Measurements from ENCODE around the gene MAML3. TPM values are rescaled to one million over a fixed set of nuclear protein-coding genes. Genes with fewer than 3 reads are reported as not detected.

The MAML3 gene
- total RNA-seq, 5 donors from 2014 or later (not counting 1 experiment from before 2014, with no cell fraction given), result 2.0 to 3.4 (median 2.7) TPM

- Histone ChIP-seq H3K9me3 (no peaks in the 10 kb centered on the region), H3K27ac (ENCODE audit: low read length) (no peak overlapping the region), H3K36me3 (ENCODE audit: control insufficient read depth in 2 of 2, extremely low read depth in 1 of 2, insufficient read depth in 1 of 2, low read length in 1 of 2) (no peaks in the 10 kb centered on the region), H3K4me1 (ENCODE audit: control insufficient read depth in 1 of 2, extremely low read depth in 1 of 2, insufficient read depth in 2 of 2, low read length in 2 of 2) (peaks cover 2 to 14% of the 10 kb centered on the region in 2 experiments), H3K4me3 (ENCODE audit: control insufficient read depth in 1 of 2, extremely low read depth in 1 of 2, low read length in 1 of 2) (no peak overlapping the region), H3K27me3 (replicated peaks in 1 of 2; ENCODE audit: control insufficient read depth in 2 of 2, extremely low read depth in 1 of 2, insufficient read depth in 2 of 2, low read length in 1 of 2) (peaks cover 0 to 36% of the 10 kb centered on the region in 2 experiments)
- H3K27ac Mint-ChIP-seq, result no peak overlapping the region
- peaks cover 7 to 13% (median 12%) of the 10 kb centered on the region in 3 donors for H3K4me1 Mint-ChIP-seq
- H3K9me3 Mint-ChIP-seq, result no peaks in the 10 kb centered on the region
- H3K36me3 Mint-ChIP-seq, result no peaks in the 10 kb centered on the region
- H3K4me3 Mint-ChIP-seq, result no peak overlapping the region
- CTCF ChIA-PET, result no interaction called here
- POLR2A ChIA-PET, result no interaction called here
- peaks cover 23 to 57% of the 10 kb centered on the region in 2 donors for H3K27me3 Mint-ChIP-seq
- 100% methylated on average over 1 of the region's 2 CpGs for WGBS (ENCODE audit: insufficient coverage)
- DNase-seq (no peak), ATAC-seq (replicated peaks in 1 of 4) (no peak)
Observed at GRCh38 chr4:139736661-139737060, 417.3 kb downstream of the MAML3 start.

GRCh38 chr4:139736274-139736660 lies 417.7 kb downstream of the MAML3 start:
- ATAC-seq (replicated peaks in 1 of 4) (no peak), DNase-seq (no peak)
- Histone ChIP-seq H3K27ac (ENCODE audit: low read length) (no peak overlapping the region), H3K4me3 (ENCODE audit: control insufficient read depth in 1 of 2, extremely low read depth in 1 of 2, low read length in 1 of 2) (no peak overlapping the region), H3K36me3 (ENCODE audit: control insufficient read depth in 2 of 2, extremely low read depth in 1 of 2, insufficient read depth in 1 of 2, low read length in 1 of 2) (no peaks in the 10 kb centered on the region), H3K27me3 (replicated peaks in 1 of 2; ENCODE audit: control insufficient read depth in 2 of 2, extremely low read depth in 1 of 2, insufficient read depth in 2 of 2, low read length in 1 of 2) (peaks cover 0 to 36% of the 10 kb centered on the region in 2 experiments), H3K4me1 (ENCODE audit: control insufficient read depth in 1 of 2, extremely low read depth in 1 of 2, insufficient read depth in 2 of 2, low read length in 2 of 2) (peaks cover 2 to 14% of the 10 kb centered on the region in 2 experiments), H3K9me3 (no peaks in the 10 kb centered on the region)
- Mint-ChIP-seq H3K27me3 (peaks cover 23 to 60% of the 10 kb centered on the region in 2 donors), H3K4me1 (peaks cover 7 to 13% (median 12%) of the 10 kb centered on the region in 3 donors), H3K36me3 (no peaks in the 10 kb centered on the region), H3K4me3 (peak overlapping the region; percentile 9 to 76 (median 47)), H3K9me3 (no peaks in the 10 kb centered on the region), H3K27ac (no peak overlapping the region)
- ChIA-PET POLR2A (no interaction called here), CTCF (no interaction called here)
- no CpG with 5 or more reads among the region's 5 CpGs for WGBS (ENCODE audit: insufficient coverage)

GRCh38 chr4:139735381-139736273 lies 418.4 kb downstream of the MAML3 start:
- peaks cover 7 to 13% (median 12%) of the 10 kb centered on the region in 3 donors for H3K4me1 Mint-ChIP-seq
- H3K4me3 Mint-ChIP-seq, result peak overlapping the region; percentile 56 to 76 (median 67)
- H3K27me3 Mint-ChIP-seq, result peaks cover 23 to 57% of the 10 kb centered on the region in 2 donors
- no peak overlapping the region for H3K27ac Mint-ChIP-seq
- H3K36me3 Mint-ChIP-seq, result no peaks in the 10 kb centered on the region
- CTCF ChIA-PET, result interaction anchor here in 1 of 2 donors (1.0 kb wide), 1 partner anchor 594 kb away, joined by 3 read pairs; no protein-coding TSS in a partner anchor
- DNase-seq (peak in 3 of 35 experiments; percentile 1 to 11 (median 8)), ATAC-seq (replicated peaks in 1 of 4) (peak; percentile 24 to 31 (median 28))
- no peaks in the 10 kb centered on the region for H3K9me3 Mint-ChIP-seq
- H3K36me3 ChIP-seq (ENCODE audit: control insufficient read depth in 2 of 2, extremely low read depth in 1 of 2, insufficient read depth in 1 of 2, low read length in 1 of 2), result no peaks in the 10 kb centered on the region
- H3K4me3 ChIP-seq (ENCODE audit: control insufficient read depth in 1 of 2, extremely low read depth in 1 of 2, low read length in 1 of 2), result peak overlapping the region; percentile 37 to 73
- WGBS (ENCODE audit: insufficient coverage), result 9% methylated on average over 37 of the region's 59 CpGs
- H3K27ac ChIP-seq (ENCODE audit: low read length), result no peak overlapping the region
- peaks cover 2 to 14% of the 10 kb centered on the region in 2 experiments for H3K4me1 ChIP-seq (ENCODE audit: control insufficient read depth in 1 of 2, extremely low read depth in 1 of 2, insufficient read depth in 2 of 2, low read length in 2 of 2)
- POLR2A ChIA-PET, result no interaction called here
- H3K27me3 ChIP-seq (replicated peaks in 1 of 2; ENCODE audit: control insufficient read depth in 2 of 2, extremely low read depth in 1 of 2, insufficient read depth in 2 of 2, low read length in 1 of 2), result peaks cover 0 to 35% of the 10 kb centered on the region in 2 experiments
- H3K9me3 ChIP-seq, result no peaks in the 10 kb centered on the region

GRCh38 chr4:139734875-139735380 lies 419.1 kb downstream of the MAML3 start:
- ChIA-PET POLR2A (no interaction called here), CTCF (interaction anchor here (1.0 to 1.4 kb wide), 2 partner anchors 518 to 595 kb away, joined by 3 to 5 read pairs; no protein-coding TSS in a partner anchor)
- Histone ChIP-seq H3K27ac (ENCODE audit: low read length) (no peak overlapping the region), H3K9me3 (no peaks in the 10 kb centered on the region), H3K4me1 (ENCODE audit: control insufficient read depth in 1 of 2, extremely low read depth in 1 of 2, insufficient read depth in 2 of 2, low read length in 2 of 2) (peaks cover 2 to 14% of the 10 kb centered on the region in 2 experiments), H3K36me3 (ENCODE audit: control insufficient read depth in 2 of 2, extremely low read depth in 1 of 2, insufficient read depth in 1 of 2, low read length in 1 of 2) (no peaks in the 10 kb centered on the region), H3K27me3 (replicated peaks in 1 of 2; ENCODE audit: control insufficient read depth in 2 of 2, extremely low read depth in 1 of 2, insufficient read depth in 2 of 2, low read length in 1 of 2) (peaks cover 0 to 38% of the 10 kb centered on the region in 2 experiments), H3K4me3 (ENCODE audit: control insufficient read depth in 1 of 2, extremely low read depth in 1 of 2, low read length in 1 of 2) (peak overlapping the region; percentile 37 to 73)
- Mint-ChIP-seq H3K4me3 (peak overlapping the region; percentile 56 to 76 (median 67)), H3K27ac (no peak overlapping the region), H3K9me3 (no peaks in the 10 kb centered on the region), H3K4me1 (peaks cover 7 to 13% (median 12%) of the 10 kb centered on the region in 3 donors), H3K36me3 (no peaks in the 10 kb centered on the region), H3K27me3 (peaks cover 23 to 57% of the 10 kb centered on the region in 2 donors)
- ATAC-seq (replicated peaks in 1 of 4), result peak; percentile 75 to 87 (median 83)
- WGBS (ENCODE audit: insufficient coverage), result under 1% methylated on average over 38 of the region's 42 CpGs
- DNase-seq, result peak in 34 of 35 experiments; percentile 6 to 69 (median 37)

DNA sequence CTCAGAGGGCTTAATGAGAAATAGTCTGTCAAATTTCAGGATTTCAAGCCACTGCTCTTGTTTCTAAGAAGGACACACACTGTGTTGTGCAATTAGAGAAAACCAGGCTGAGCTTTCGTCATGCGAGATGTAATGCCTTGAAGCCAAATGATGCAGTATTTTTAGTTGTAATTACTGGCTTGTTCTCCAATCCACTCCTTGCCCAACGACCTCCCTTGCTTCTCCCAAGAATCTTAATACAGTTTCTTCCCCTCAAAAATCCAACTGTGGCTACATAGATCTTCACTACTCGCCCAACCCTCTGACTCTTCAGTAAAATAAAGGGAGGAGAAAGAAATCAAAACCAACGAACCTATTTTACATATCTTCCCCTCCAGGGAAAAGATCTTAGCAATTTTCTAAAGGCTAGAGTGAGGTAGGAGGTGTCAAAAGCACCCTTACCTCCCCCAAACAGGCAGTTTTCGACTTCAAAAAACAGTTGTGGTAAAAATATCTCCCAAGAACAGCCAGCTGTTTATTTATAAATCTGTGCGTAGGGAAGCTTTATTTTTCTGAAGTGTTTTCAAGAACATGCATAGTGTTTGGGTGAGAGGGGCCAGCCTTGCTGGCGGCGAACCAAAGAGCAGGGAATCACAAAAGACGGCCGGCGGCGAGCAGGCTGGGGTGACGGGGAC lies 419.6 kb downstream of the MAML3 start:
- Histone ChIP-seq H3K9me3 (no peaks in the 10 kb centered on the region), H3K27me3 (replicated peaks in 1 of 2; ENCODE audit: control insufficient read depth in 2 of 2, extremely low read depth in 1 of 2, insufficient read depth in 2 of 2, low read length in 1 of 2) (peaks cover 0 to 36% of the 10 kb centered on the region in 2 experiments), H3K4me1 (ENCODE audit: control insufficient read depth in 1 of 2, extremely low read depth in 1 of 2, insufficient read depth in 2 of 2, low read length in 2 of 2) (peaks cover 2 to 14% of the 10 kb centered on the region in 2 experiments), H3K4me3 (ENCODE audit: control insufficient read depth in 1 of 2, extremely low read depth in 1 of 2, low read length in 1 of 2) (peak overlapping the region in 1 of 2 donors; percentile 73), H3K27ac (ENCODE audit: low read length) (no peak overlapping the region), H3K36me3 (ENCODE audit: control insufficient read depth in 2 of 2, extremely low read depth in 1 of 2, insufficient read depth in 1 of 2, low read length in 1 of 2) (no peaks in the 10 kb centered on the region)
- Mint-ChIP-seq H3K36me3 (no peaks in the 10 kb centered on the region), H3K27ac (no peak overlapping the region), H3K4me3 (peak overlapping the region; percentile 54 to 76 (median 56)), H3K4me1 (peaks cover 7 to 13% (median 12%) of the 10 kb centered on the region in 3 donors), H3K9me3 (no peaks in the 10 kb centered on the region), H3K27me3 (peaks cover 23 to 56% of the 10 kb centered on the region in 2 donors)
- ATAC-seq (replicated peaks in 1 of 4) (no peak), DNase-seq (no peak)
- ChIA-PET POLR2A (interaction anchor here in 1 of 2 donors (1.1 kb wide), 1 partner anchor 521 kb away, joined by 3 read pairs; no protein-coding TSS in a partner anchor), CTCF (interaction anchor here (1.0 to 1.4 kb wide), 2 partner anchors 519 to 596 kb away, joined by 3 to 5 read pairs; no protein-coding TSS in a partner anchor)
- WGBS (ENCODE audit: insufficient coverage), result 3% methylated on average over 7 of the region's 14 CpGs

Data from T-cell (primary cell).